ENCODE results near the gene POFUT1.

- no peak for TF ChIP-seq CTCF (conservative IDR thresholded peaks at IDR 0.05)
- TF ChIP-seq ZFX (IDR thresholded peaks at IDR 0.05): no peak
These were observed 27.7 kb upstream of the POFUT1 start for GRCh38 chr20:32179934-32180333.
